Measurements from ENCODE around the gene BBX. TPM values are rescaled to one million over a fixed set of nuclear protein-coding genes. Genes with fewer than 3 reads are reported as not detected.
"Not testable (repeated sequence)": the region's sequence is repeated elsewhere in the genome, so short reads cannot be mapped to it uniquely, and the experiment has no call there.

BBX gene
- polyA plus RNA-seq, 1 donor from 2014 or later: 112 TPM

GRCh38 chr3:107684431-107684925 lies 161.7 kb downstream of the BBX start:
- Mint-ChIP-seq H3K4me1 (peaks cover 11 to 35% (median 27%) of the 10 kb centered on the region in 3 donors), H3K36me3 (peaks cover 4% of the 10 kb centered on the region), H3K27ac (no peak overlapping the region), H3K4me3 (peak overlapping the region in 1 of 4 donors; percentile 53), H3K9me3 (no peaks in the 10 kb centered on the region), H3K27me3 (no peaks in the 10 kb centered on the region)

- Mint-ChIP-seq H3K36me3 (peaks cover 4% of the 10 kb centered on the region), H3K27ac (no peak overlapping the region), H3K27me3 (no peaks in the 10 kb centered on the region), H3K4me1 (peaks cover 14 to 35% (median 33%) of the 10 kb centered on the region in 3 donors), H3K9me3 (no peaks in the 10 kb centered on the region), H3K4me3 (no peak overlapping the region)
Observed at GRCh38 chr3:107685383-107685782, 162.6 kb downstream of the BBX start.

GRCh38 chr3:107687056-107687581 lies 164.4 kb downstream of the BBX start:
- no peak overlapping the region for H3K4me3 Mint-ChIP-seq
- H3K9me3 Mint-ChIP-seq: no peaks in the 10 kb centered on the region
- no peak overlapping the region for H3K27ac Mint-ChIP-seq
- H3K4me1 Mint-ChIP-seq: peaks cover 14 to 34% (median 33%) of the 10 kb centered on the region in 3 donors
- peaks cover 4% of the 10 kb centered on the region for H3K36me3 Mint-ChIP-seq
- no peaks in the 10 kb centered on the region for H3K27me3 Mint-ChIP-seq

- H3K36me3 Mint-ChIP-seq: peaks cover 4% of the 10 kb centered on the region
- H3K9me3 Mint-ChIP-seq: no peaks in the 10 kb centered on the region
- peak overlapping the region in 1 of 3 donors; percentile 7 for H3K27ac Mint-ChIP-seq
- H3K27me3 Mint-ChIP-seq: no peaks in the 10 kb centered on the region
- H3K4me1 Mint-ChIP-seq: peaks cover 14 to 32% (median 22%) of the 10 kb centered on the region in 3 donors
- H3K4me3 Mint-ChIP-seq: no peak overlapping the region
Observed at GRCh38 chr3:107689355-107689754, 166.6 kb downstream of the BBX start.

- Mint-ChIP-seq H3K27ac (peak overlapping the region in 1 of 3 donors; percentile 67), H3K4me3 (no peak overlapping the region), H3K9me3 (no peaks in the 10 kb centered on the region), H3K4me1 (peaks cover 5 to 20% (median 9%) of the 10 kb centered on the region in 3 donors), H3K36me3 (peaks cover 4% of the 10 kb centered on the region), H3K27me3 (no peaks in the 10 kb centered on the region)
Observed at GRCh38 chr3:107690522-107691138, 167.9 kb downstream of the BBX start.

- peaks cover 5 to 14% (median 7%) of the 10 kb centered on the region in 3 donors for H3K4me1 Mint-ChIP-seq
- H3K27ac Mint-ChIP-seq, H3K36me3 Mint-ChIP-seq, H3K4me3 Mint-ChIP-seq, H3K9me3 Mint-ChIP-seq, H3K27me3 Mint-ChIP-seq: not testable (repeated sequence)
Observed at GRCh38 chr3:107691984-107692383, 169.2 kb downstream of the BBX start.

GRCh38 chr3:107697348-107697747 lies 174.6 kb downstream of the BBX start:
- H3K36me3 Mint-ChIP-seq, H3K27me3 Mint-ChIP-seq, H3K9me3 Mint-ChIP-seq: not testable (repeated sequence)
- peak overlapping the region in 3 of 4 donors; percentile 78 to 92 (median 83) for H3K4me3 Mint-ChIP-seq
- peaks cover 9 to 32% (median 15%) of the 10 kb centered on the region in 3 donors for H3K4me1 Mint-ChIP-seq
- peak overlapping the region in 2 of 3 donors; percentile 53 to 64 for H3K27ac Mint-ChIP-seq

GRCh38 chr3:107697855-107698254 lies 175.1 kb downstream of the BBX start:
- H3K9me3 Mint-ChIP-seq, H3K36me3 Mint-ChIP-seq, H3K27me3 Mint-ChIP-seq: not testable (repeated sequence)
- Mint-ChIP-seq H3K4me1 (peaks cover 9 to 36% (median 18%) of the 10 kb centered on the region in 3 donors), H3K4me3 (peak overlapping the region; percentile 78 to 92 (median 86)), H3K27ac (peak overlapping the region in 2 of 3 donors; percentile 53 to 64)

GRCh38 chr3:107699682-107700081 lies 176.9 kb downstream of the BBX start:
- Mint-ChIP-seq H3K27ac (peak overlapping the region in 1 of 3 donors; percentile 47), H3K4me1 (peaks cover 13 to 41% (median 23%) of the 10 kb centered on the region in 3 donors), H3K36me3 (peaks cover 3% of the 10 kb centered on the region), H3K4me3 (no peak overlapping the region), H3K27me3 (no peaks in the 10 kb centered on the region), H3K9me3 (no peaks in the 10 kb centered on the region)

- Mint-ChIP-seq H3K27ac (no peak overlapping the region), H3K9me3 (no peaks in the 10 kb centered on the region), H3K4me3 (no peak overlapping the region), H3K27me3 (no peaks in the 10 kb centered on the region), H3K36me3 (peaks cover 3% of the 10 kb centered on the region), H3K4me1 (peaks cover 18 to 50% (median 27%) of the 10 kb centered on the region in 3 donors)
Observed at GRCh38 chr3:107701299-107701698, 178.5 kb downstream of the BBX start.

- H3K36me3 Mint-ChIP-seq: peaks cover 2% of the 10 kb centered on the region
- H3K27me3 Mint-ChIP-seq: no peaks in the 10 kb centered on the region
- H3K4me1 Mint-ChIP-seq: peaks cover 17 to 41% (median 22%) of the 10 kb centered on the region in 3 donors
- H3K4me3 Mint-ChIP-seq: no peak overlapping the region
- no peaks in the 10 kb centered on the region for H3K9me3 Mint-ChIP-seq
- H3K27ac Mint-ChIP-seq: peak overlapping the region in 2 of 3 donors; percentile 3 to 69
Observed at GRCh38 chr3:107704477-107704876, 181.7 kb downstream of the BBX start.

- Mint-ChIP-seq H3K4me3 (no peak overlapping the region), H3K27me3 (no peaks in the 10 kb centered on the region), H3K9me3 (no peaks in the 10 kb centered on the region), H3K27ac (peak overlapping the region in 1 of 3 donors; percentile 69), H3K4me1 (peaks cover 16 to 36% (median 17%) of the 10 kb centered on the region in 3 donors), H3K36me3 (peaks cover 2% of the 10 kb centered on the region)
Observed at GRCh38 chr3:107705046-107705445, 182.3 kb downstream of the BBX start.

GRCh38 chr3:107710851-107711250 lies 188.1 kb downstream of the BBX start:
- Mint-ChIP-seq H3K4me1 (peaks cover 10 to 14% (median 10%) of the 10 kb centered on the region in 3 donors), H3K27me3 (no peaks in the 10 kb centered on the region), H3K4me3 (no peak overlapping the region), H3K36me3 (peaks cover 14% of the 10 kb centered on the region), H3K9me3 (peaks cover 0 to 2% (median 0%) of the 10 kb centered on the region in 3 donors), H3K27ac (peak overlapping the region in 2 of 3 donors; percentile 6 to 39)

- Mint-ChIP-seq H3K27ac (no peak overlapping the region), H3K27me3 (no peaks in the 10 kb centered on the region), H3K4me3 (no peak overlapping the region), H3K9me3 (peaks cover 0 to 2% (median 0%) of the 10 kb centered on the region in 3 donors), H3K4me1 (peaks cover 25 to 32% (median 30%) of the 10 kb centered on the region in 3 donors), H3K36me3 (peaks cover 11% of the 10 kb centered on the region)
Observed at GRCh38 chr3:107716734-107717133, 194.0 kb downstream of the BBX start.

GRCh38 chr3:107718547-107718946 lies 195.8 kb downstream of the BBX start:
- Mint-ChIP-seq H3K4me3 (peak overlapping the region in 1 of 4 donors; percentile 11), H3K27ac (no peak overlapping the region), H3K9me3 (peaks cover 0 to 1% (median 0%) of the 10 kb centered on the region in 3 donors)

More at GRCh38 chr3:107718547-107718946, 195.8 kb downstream of the BBX start:
- H3K4me1 Mint-ChIP-seq: peaks cover 23 to 29% (median 25%) of the 10 kb centered on the region in 3 donors
- H3K27me3 Mint-ChIP-seq: no peaks in the 10 kb centered on the region
- H3K36me3 Mint-ChIP-seq: peaks cover 7% of the 10 kb centered on the region
